HCT116 (cell line): ENCODE measurements around the gene TRNP1. TPM values are rescaled to one million over a fixed set of nuclear protein-coding genes. Genes with fewer than 3 reads are reported as not detected.
A peak's percentile ranks its signal among the peaks of the same experiment; 100 is the strongest.

Experiments
- ATAC-seq: fragments of 200-7000 bp; cut with Tn5 transposase; 2 replicates; pipeline ENCODE4 v1.9.1; 2020; ENCODE audit warnings: mild to moderate bottlenecking, moderate library complexity
- BruUV-seq: library from RNA; stranded (reverse); fragments of 400-500 nt; replicated peaks from 2 replicates; lab custom pipeline; 2021; lab: Mats Ljungman, UMichigan
- CTCF ChIA-PET: fragments of 300-600 bp; sonication (Branson Sonifier 250); formaldehyde crosslinking; loops from one replicate; lab custom pipeline; 2021; ENCODE audit warnings: antibody characterized with exemption; lab: Charles Lee
- POLR2A ChIA-PET: fragments of 300-600, 350-600 bp; sonication (Branson Sonifier 250); formaldehyde crosslinking; loops from one replicate; lab custom pipeline; 2021; ENCODE audit warnings: antibody characterized with exemption; lab: Charles Lee
- RAD21 ChIA-PET, 2 experiments: fragments of 300-600 bp; sonication (Branson Sonifier 250); formaldehyde crosslinking; loops; one replicate each; lab custom pipeline; 2023; ENCODE audit warnings: low total read pairs in 2 of 2; ENCODE audit not compliant: uncharacterized antibody in 2 of 2, unreplicated experiment in 2 of 2, low non-redundant PET in 1 of 2; lab: Charles Lee
- DNase-seq: peaks from one replicate; pipeline ENCODE4 v3.0.0-alpha.2; 2010; ENCODE audit warnings: low read depth, low spot score
- H2AFZ ChIP-seq: fragments of 200-600 bp; shearing (Covaris generic), sonication (generic); 2 replicates; pipeline ENCODE4 v1.6.1; 2017; ENCODE audit warnings: low read depth, mixed run types, mixed read lengths, antibody characterized with exemption, low read length; ENCODE audit not compliant: poor library complexity, severe bottlenecking
- H3K27ac ChIP-seq: 2 replicates; pipeline ENCODE4 v1.5.1; 2012; ENCODE audit warnings: low read depth, low read length
- H3K27me3 ChIP-seq: fragments of 200-600 bp; sonication (generic); 2 replicates; pipeline ENCODE4 v1.6.1; 2016; ENCODE audit warnings: mixed run types, low read length, mixed read lengths; ENCODE audit not compliant: insufficient read depth
- H3K36me3 ChIP-seq, 2 experiments: fragments of 200-500 bp in 1 of 2; fragments of 200-600 bp in 1 of 2; sonication (Bioruptor generic) in 1 of 2; sonication (generic) in 1 of 2; 2 replicates each; pipeline versions ENCODE4 v1.5.1 to v1.6.1; 2014 to 2016; ENCODE audit warnings: low read length in 2 of 2, inconsistent platforms in 1 of 2, mixed read lengths in 1 of 2, mixed run types in 1 of 2; ENCODE audit not compliant: insufficient read depth in 2 of 2, control insufficient read depth in 1 of 2
- H3K4me1 ChIP-seq, 2 experiments: fragments of 200-600 bp in 1 of 2; sonication (generic) in 1 of 2; 2 replicates each; pipeline versions ENCODE4 v1.5.1 to v1.6.1; 2012 to 2017; ENCODE audit warnings: low read length in 2 of 2, inconsistent platforms in 1 of 2, mild to moderate bottlenecking in 1 of 2, mixed read lengths in 1 of 2, mixed run types in 1 of 2, moderate library complexity in 1 of 2; ENCODE audit not compliant: insufficient read depth in 2 of 2, control insufficient read depth in 1 of 2
- H3K4me2 ChIP-seq: fragments of 200-600 bp; sonication (generic); 2 replicates; pipeline ENCODE4 v1.6.1; 2017; ENCODE audit warnings: mixed run types, low read length, mixed read lengths
- H3K4me3 ChIP-seq, 2 experiments: fragments of 200-600 bp in 1 of 2; sonication (generic) in 1 of 2; replicated peaks in 1 of 2; 2 replicates each; pipeline ENCODE4 v1.5.1; 2011 to 2016; ENCODE audit warnings: low read length in 2 of 2, control low read depth in 1 of 2, low read depth in 1 of 2, mild to moderate bottlenecking in 1 of 2, mixed read lengths in 1 of 2, mixed run types in 1 of 2
- H3K79me2 ChIP-seq: fragments of 200-600 bp; sonication (generic); 2 replicates; pipeline ENCODE4 v1.6.1; 2017; ENCODE audit warnings: mild to moderate bottlenecking, mixed run types, low read length, moderate library complexity, mixed read lengths; ENCODE audit not compliant: insufficient read depth
- H3K9ac ChIP-seq: fragments of 200-600 bp; sonication (generic); 2 replicates; pipeline ENCODE4 v1.6.1; 2016; ENCODE audit warnings: low read length, mixed read lengths
- H3K9me2 ChIP-seq: fragments of 200-600 bp; sonication (generic), shearing (Covaris generic); 2 replicates; pipeline ENCODE4 v1.6.1; 2017; ENCODE audit warnings: mixed run types, mild to moderate bottlenecking, moderate library complexity; ENCODE audit not compliant: insufficient read depth
- H3K9me3 ChIP-seq, 2 experiments: fragments of 200-500 bp in 1 of 2; fragments of 200-600 bp in 1 of 2; sonication (Bioruptor generic) in 1 of 2; sonication (generic) in 1 of 2; 2 replicates each; pipeline ENCODE4 v1.6.1; 2014 to 2017; ENCODE audit warnings: low read length in 2 of 2, mixed read lengths in 2 of 2, inconsistent platforms in 1 of 2, low read depth in 1 of 2, mild to moderate bottlenecking in 1 of 2, mixed run types in 1 of 2, moderate library complexity in 1 of 2; ENCODE audit not compliant: control insufficient read depth in 1 of 2, insufficient read depth in 1 of 2
- H4K20me1 ChIP-seq: fragments of 200-600 bp; sonication (generic), shearing (Covaris generic); 2 replicates; pipeline ENCODE4 v1.6.1; 2017; ENCODE audit warnings: mixed run types, mild to moderate bottlenecking, moderate library complexity; ENCODE audit not compliant: insufficient read depth
- ATF3 ChIP-seq: IDR thresholded peaks from 2 replicates; pipeline ENCODE4 v1.6.1; 2012
- CBX3 ChIP-seq: IDR thresholded peaks from 2 replicates; pipeline ENCODE4 v1.6.1; 2012; ENCODE audit warnings: low read depth
- EGR1 ChIP-seq: IDR thresholded peaks from 2 replicates; pipeline ENCODE4 v1.6.1; 2012; ENCODE audit warnings: low read depth
- ELF1 ChIP-seq: IDR thresholded peaks from 2 replicates; pipeline ENCODE4 v1.6.1; 2012; ENCODE audit warnings: low read depth, borderline replicate concordance
- MAX ChIP-seq: IDR thresholded peaks from 2 replicates; pipeline ENCODE4 v1.6.1; 2012
- POLR2AphosphoS5 ChIP-seq: IDR thresholded peaks from 2 replicates; pipeline ENCODE4 v1.6.1; 2011; ENCODE audit warnings: mild to moderate bottlenecking, low read depth, low read length, moderate library complexity
- RAD21 ChIP-seq: IDR thresholded peaks from 2 replicates; pipeline ENCODE4 v1.6.1; 2012; ENCODE audit warnings: low read depth, mild to moderate bottlenecking
- SP1 ChIP-seq: IDR thresholded peaks from 2 replicates; pipeline ENCODE4 v1.6.1; 2012; ENCODE audit warnings: low read depth
- SRF ChIP-seq: IDR thresholded peaks from 2 replicates; pipeline ENCODE4 v1.6.1; 2012; ENCODE audit warnings: low read depth
- TCF7L2 ChIP-seq: IDR thresholded peaks from 2 replicates; pipeline ENCODE4 v1.7.0; 2011; ENCODE audit warnings: borderline replicate concordance, inconsistent platforms; ENCODE audit not compliant: insufficient read depth, insufficient read length; ENCODE audit errors: extremely low read depth
- YY1 ChIP-seq: IDR thresholded peaks from 2 replicates; pipeline ENCODE4 v1.6.1; 2011; ENCODE audit warnings: low read length, low read depth, moderate library complexity, mild to moderate bottlenecking; ENCODE audit not compliant: insufficient replicate concordance; ENCODE audit errors: extremely low read depth
- ZFX ChIP-seq: fragments of 450-650 bp; IDR thresholded peaks from 2 replicates; pipeline ENCODE4 v1.6.1; 2017
- ZNF274 ChIP-seq: fragments of 200-500 bp; sonication (Bioruptor generic); IDR thresholded peaks from 2 replicates; pipeline ENCODE4 v1.6.1; 2014; ENCODE audit warnings: mild to moderate bottlenecking, low read depth, low read length, inconsistent platforms
- intact Hi-C: fragments of 100-400 bp; cut with micrococcal nuclease; formaldehyde crosslinking; loops from 2 replicates; pipeline ENCODE4 v1.10.0; 2022
- total RNA-seq: library from RNA; stranded (reverse); gene quantifications from one replicate; pipeline ENCODE4 v1.2.1, GENCODE V29; 2021; ENCODE audit not compliant: unreplicated experiment

The TRNP1 gene
- total RNA-seq, 1 experiment from 2014 or later, result 76.9 TPM

DNA sequence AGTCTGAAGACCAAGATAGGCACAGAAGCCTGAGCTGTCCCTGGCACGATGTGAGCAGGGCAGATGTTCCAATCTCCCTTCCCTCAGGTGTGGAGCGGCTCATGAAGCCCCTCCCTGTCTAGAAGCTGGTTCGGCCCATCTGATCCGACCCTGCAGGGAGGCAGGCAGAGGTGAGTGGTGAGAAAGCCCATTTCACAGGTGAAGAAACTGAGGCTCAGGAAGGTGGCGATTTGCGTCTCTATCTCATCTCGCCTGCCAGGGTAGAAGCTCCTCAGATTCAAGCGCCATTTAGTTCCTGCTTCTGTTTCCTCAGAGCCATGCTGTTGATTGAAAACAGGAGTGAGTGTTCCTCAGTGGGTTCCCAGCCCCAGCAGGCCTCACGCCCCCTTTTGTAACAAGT lies 36.0 kb downstream of the TRNP1 start:
- H3K27ac ChIP-seq, result no peak overlapping the region
- H3K4me3 ChIP-seq, result no peak overlapping the region
- H3K36me3 ChIP-seq, result no peaks in the 10 kb centered on the region
- ChIA-PET POLR2A (no interaction called here), CTCF (interaction anchor here (0.6 kb wide), 1 partner anchor 17 kb away, joined by 3 read pairs; no protein-coding TSS in a partner anchor), RAD21 (no interaction called here)
- no peaks in the 10 kb centered on the region for H3K9me3 ChIP-seq
- no peak for DNase-seq
- no peaks in the 10 kb centered on the region for H3K9me2 ChIP-seq
- ATAC-seq, result no peak
- no peaks in the 10 kb centered on the region for H4K20me1 ChIP-seq
- H3K4me2 ChIP-seq, result no peak overlapping the region
- intact Hi-C loops, result no loop called here
- no peak overlapping the region for H2AFZ ChIP-seq
- no peaks in the 10 kb centered on the region for H3K27me3 ChIP-seq
- no TSS peak for BruUV-seq
- no peaks in the 10 kb centered on the region for H3K79me2 ChIP-seq
- H3K9ac ChIP-seq, result no peak overlapping the region
- H3K4me1 ChIP-seq, result peaks cover 39 to 49% of the 10 kb centered on the region in 2 experiments
- TF ChIP-seq ELF1, result no peak
- no peak for TF ChIP-seq ZNF274
- TF ChIP-seq SRF, result no peak
- TF ChIP-seq ATF3, result no peak
- no peak for TF ChIP-seq SP1
- no peak for TF ChIP-seq RAD21

GRCh38 chr1:27031235-27032118 lies 38.0 kb downstream of the TRNP1 start:
- intact Hi-C loops, result loop anchor here (2.0 kb wide), 1 partner anchor 35 kb away; no protein-coding TSS in a partner anchor
- POLR2A ChIA-PET, result interaction anchor here (0.6 to 1.6 kb wide), 5 partner anchors 13 to 1310 kb away, joined by 3 to 4 read pairs (median 3); partner anchors contain the start of genes TENT5B and TRNP1
- H3K9ac ChIP-seq, result peak overlapping the region; percentile 79

More at GRCh38 chr1:27031235-27032118, 38.0 kb downstream of the TRNP1 start:
- ChIA-PET CTCF (interaction anchor here (0.7 to 5.6 kb wide), 2 partner anchors 13 to 264 kb away, joined by 3 to 45 read pairs; no protein-coding TSS in a partner anchor), RAD21 (no interaction called here)
- Histone ChIP-seq H3K4me3 (peak overlapping the region; percentile 37 to 54), H3K27ac (peak overlapping the region; percentile 86), H3K9me3 (no peaks in the 10 kb centered on the region), H3K9me2 (no peaks in the 10 kb centered on the region), H3K4me1 (peaks cover 35 to 46% of the 10 kb centered on the region in 2 experiments), H4K20me1 (no peaks in the 10 kb centered on the region), H2AFZ (peak overlapping the region; percentile 80), H3K4me2 (peak overlapping the region; percentile 92), H3K79me2 (no peaks in the 10 kb centered on the region), H3K36me3 (no peaks in the 10 kb centered on the region), H3K27me3 (no peaks in the 10 kb centered on the region)
- TF ChIP-seq MAX (peak; percentile 97), ZFX (peak; percentile 51), CBX3 (peak; percentile 92), YY1 (no peak), TCF7L2 (no peak), POLR2AphosphoS5 (peak; percentile 27; the same call in 1 of the 2 replicates), RAD21 (no peak; the same call in 1 of the 2 replicates), EGR1 (peak; percentile 49; the same call in 1 of the 2 replicates), ATF3 (no peak)
- DNase-seq, result peak; percentile 67
- peak; percentile 79 for ATAC-seq
- BruUV-seq, result no TSS peak
